GM18517 (cell line): ENCODE results near the gene CD63.

Experiments used
- ATAC-seq: cut with Tn5 transposase; IDR thresholded peaks from one replicate; pipeline ENCODE4 v1.9.1; 2021; ENCODE audit warnings: mild to moderate bottlenecking, moderate library complexity; ENCODE audit not compliant: unreplicated experiment

Gene CD63

DNA sequence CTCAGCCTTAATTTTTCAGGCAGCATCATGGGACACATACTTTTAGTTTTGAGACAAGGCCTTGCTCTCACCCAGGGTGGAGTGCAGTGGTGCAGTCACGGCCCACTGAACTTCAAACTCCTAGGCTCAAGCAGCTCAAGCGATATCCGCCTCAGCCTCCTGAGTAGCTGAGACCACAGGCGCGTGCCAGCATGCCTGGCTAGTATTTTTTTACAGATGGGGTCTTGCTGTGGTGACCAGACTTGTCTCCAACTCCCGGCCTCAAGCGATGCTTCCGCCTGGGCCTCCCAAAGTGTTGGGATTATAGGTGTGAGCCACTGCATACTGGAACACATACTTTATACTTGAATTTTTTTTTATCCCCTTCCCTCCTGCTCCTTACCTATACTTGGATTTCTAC is 5.9 kb downstream of the CD63 start:
- no peak for ATAC-seq

GRCh38 chr12:55721601-55722213 is 7.1 kb downstream of the CD63 start:
- no peak for ATAC-seq

- no peak for ATAC-seq
Observed at GRCh38 chr12:55720894-55721444, 7.8 kb downstream of the CD63 start.

- ATAC-seq, result no peak
Observed at GRCh38 chr12:55720071-55720564, 8.7 kb downstream of the CD63 start, which contains the start of gene RDH5. RDH5 (plus strand) TSS chr12:55720393; CDS start chr12:55721185, 792 bp downstream.

- ATAC-seq, result no peak
Observed at GRCh38 chr12:55719371-55719770, 9.4 kb downstream of the CD63 start.

DNA sequence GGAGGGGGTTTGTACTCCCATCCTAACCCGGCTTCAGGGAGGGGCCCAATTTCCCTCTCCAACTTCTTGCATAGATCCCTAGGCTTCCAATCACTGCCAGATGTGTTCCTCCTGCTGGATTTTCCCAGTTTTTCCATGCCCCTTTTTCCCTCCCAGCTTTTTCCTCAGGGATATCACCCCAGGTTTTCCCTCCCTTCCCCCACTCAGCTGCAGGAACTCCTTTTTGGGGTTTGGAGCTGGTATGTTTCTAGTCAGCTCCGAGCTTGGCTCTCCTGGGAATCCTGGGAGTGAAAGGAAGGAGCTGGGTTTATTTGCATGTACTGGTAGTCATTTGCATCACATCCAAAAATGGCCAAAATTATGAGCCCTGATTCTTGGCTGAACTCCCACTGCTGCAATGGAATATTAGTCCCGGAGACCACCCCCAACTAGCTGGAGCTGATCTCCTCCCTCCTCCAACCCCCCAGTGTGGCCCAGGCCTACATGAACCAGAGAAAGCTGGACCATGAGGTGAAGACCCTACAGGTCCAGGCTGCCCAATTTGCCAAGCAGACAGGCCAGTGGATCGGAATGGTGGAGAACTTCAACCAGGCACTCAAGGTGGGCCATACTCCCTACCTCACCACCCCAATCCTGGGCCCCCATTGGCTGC is 10.1 kb downstream of the CD63 start:
- no peak for ATAC-seq

DNA sequence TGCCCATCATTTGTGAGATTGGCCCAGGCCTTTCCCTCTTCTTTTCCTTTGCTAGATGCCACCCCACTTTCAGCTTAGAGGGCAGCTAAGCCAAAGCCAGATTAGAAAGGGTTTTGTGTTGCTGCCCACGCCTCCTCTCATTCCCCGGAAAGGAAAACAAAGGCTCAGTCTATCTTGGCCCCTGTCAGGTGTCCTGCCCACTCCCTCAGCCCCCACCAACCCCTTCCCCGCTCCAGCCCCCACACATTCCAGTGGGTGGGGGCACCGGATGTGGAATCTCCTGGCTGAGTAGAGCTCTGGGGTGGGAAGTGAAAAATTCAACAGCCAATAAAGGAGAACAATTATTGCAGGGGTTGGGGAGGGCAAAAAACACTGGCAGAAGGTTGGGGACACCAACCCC is 10.8 kb downstream of the CD63 start:
- ATAC-seq, result no peak

DNA sequence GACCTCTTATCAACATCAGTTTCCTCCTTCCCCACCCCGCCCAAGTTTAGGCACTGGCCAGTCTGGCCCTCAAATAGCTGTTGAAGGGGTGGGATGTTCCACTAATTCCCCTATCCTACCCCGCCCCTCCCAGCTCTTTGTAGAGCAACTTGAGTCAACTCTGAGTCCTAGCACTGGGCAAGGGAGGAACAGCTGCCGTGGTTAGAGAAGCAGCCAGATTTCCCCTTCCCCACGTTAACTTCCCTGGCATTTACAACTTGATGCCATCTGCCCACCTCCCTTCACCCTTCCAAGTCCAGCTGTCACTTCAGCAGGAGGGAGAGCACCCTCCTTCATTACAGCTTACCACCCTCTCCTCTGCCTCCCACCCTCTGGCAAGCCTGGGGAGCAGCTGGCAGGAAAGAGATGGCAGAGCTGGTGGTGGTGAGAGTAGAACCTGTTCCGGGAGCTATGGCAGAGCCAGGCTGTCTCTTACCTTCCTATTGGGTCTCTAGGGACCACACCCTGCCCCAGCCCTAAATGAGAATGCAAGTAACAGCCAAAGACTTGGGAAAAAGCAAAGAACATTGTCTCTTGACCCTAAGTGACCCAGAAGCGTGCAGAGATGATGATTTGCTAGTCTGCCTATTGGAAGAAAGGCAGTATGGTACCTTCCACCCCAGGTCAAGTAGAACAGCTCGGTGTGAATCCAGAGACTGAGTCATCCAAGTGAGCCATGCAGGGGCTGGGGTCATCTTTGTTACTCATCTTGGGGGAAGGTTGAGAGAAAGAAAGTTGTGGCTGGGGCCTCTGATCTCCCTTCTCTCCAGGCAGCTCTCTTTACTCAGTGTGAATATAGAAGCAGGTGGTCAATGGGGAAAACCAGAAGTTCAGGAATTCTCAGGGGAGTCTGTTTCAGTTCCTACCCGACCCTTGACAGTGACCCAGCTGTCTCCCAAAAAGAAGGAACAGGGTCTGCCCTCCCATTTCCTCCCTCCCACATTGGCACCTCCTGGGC is 11.5 kb downstream of the CD63 start:
- ATAC-seq, result no peak

GRCh38 chr12:55716582-55716957 is 12.2 kb downstream of the CD63 start:
- ATAC-seq, result peak; percentile 27

DNA sequence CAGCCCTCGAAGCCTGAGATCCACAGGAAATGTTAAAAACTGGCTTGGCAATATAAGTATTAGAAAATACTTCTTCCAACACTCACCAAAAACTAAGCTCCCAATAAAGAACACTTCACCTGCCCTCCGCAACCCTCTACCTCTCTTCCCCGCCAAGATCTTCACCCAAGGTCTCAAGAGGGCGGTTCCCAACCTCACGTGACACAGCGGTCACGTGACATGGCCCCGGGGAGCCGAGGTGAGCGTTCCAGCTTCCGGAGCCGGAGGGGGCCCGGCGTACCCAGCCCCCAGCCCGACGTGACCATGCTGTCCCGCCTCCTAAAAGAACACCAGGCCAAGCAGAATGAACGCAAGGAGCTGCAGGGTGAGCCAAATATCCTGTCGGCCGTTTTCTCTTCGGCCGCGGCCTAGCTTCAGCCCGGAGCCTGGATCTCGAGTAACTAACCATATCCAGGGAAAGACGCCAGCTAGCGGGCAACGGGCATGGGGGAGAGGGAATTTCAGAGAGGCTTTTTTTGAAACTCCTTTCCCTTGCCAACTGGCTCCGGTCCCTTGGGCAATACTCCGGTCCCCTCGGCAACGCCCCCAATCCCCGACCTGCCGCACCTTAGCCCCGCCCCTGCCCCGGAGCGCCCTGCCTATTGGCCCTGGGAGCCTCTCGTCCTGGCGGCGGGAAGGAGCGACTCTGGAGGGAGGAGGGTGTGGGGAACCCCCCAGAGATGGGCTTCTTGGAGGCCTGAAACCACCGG is 12.8 kb downstream of the CD63 start, which contains the start of gene BLOC1S1:
TSS of gene BLOC1S1 (plus strand) at position 214 of the 749 bp plus-strand sequence. CDS start at position 220, 6 bp downstream.
- peak; percentile 75 for ATAC-seq

DNA sequence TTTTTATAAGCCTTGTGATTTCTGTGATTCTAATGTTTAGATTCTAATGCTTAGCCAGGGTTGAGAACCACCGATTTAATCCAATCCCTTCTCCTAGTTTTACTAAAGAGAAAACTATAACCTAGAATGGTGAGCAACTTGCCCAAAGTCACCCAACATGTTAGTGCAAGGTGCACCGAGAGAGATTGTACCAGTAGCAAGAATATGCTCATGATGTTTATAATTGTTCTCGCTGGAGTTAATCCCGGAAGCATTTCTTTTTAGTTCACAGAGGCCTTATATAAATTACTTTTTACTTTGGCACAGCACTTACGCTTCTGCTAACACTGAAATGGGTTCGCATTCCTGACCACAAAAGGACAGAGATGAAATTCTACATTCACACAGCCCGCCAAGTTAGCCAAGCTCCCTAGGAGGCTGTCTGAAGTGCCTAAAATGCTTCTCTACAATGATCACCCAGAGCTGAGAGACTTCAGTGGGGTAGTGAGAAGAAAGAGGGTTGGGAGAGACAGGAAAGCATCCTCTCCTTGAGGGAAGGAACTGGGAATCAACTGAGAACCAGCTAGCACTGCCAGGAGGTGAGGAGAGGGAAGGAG is 13.5 kb downstream of the CD63 start:
- ATAC-seq, result no peak

DNA sequence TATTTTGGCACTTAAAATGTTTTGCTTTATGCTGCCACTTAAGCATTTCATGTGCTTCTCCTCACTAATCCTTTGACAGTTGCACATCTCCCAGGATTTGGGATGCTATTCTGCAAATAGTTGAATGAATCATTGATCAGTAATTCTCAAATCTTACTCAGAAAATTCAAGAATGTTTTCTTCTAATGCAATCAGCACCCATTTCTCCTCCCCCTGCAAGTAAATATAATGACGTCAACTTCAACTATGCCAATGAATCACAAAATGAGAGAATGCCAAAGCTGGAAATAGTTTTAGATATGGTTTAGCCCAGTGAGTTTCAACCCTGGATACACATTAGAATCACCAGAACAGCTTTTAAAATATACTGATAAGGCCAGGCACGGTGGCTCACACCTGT is 15.1 kb downstream of the CD63 start:
- no peak for ATAC-seq

DNA sequence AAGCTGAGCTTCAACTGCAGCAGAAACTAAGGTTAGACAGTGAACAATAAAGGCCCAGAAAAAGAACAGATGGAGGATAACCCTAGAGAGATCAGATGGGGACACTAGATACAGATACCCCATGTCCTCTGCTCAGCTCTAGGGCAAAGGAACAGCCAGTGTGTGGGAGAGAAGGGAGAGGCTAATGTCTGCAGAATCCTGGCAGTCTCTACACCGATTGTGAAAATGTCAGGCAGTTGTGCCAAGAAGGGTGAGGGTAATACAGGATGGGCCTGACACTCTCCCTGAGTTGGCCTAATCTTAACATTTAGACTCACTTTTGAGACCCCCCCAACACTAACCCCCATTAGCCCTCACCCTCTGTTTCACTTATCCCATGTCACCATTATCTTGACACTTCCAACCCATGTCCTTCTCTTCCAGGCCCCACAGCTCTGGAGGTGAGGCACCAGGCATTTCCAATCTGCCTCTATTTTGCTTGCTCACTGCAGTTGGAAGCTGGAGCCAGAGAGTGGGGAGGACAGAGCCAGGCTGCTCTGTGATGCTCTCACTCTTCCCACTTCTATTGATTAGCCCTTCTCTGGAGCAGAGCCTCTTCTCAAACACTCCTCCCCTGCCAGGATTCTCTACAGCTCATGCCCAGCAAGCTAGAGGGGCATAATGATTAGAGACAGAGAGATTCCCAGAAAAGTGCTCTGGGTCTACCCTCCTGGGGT is 16.0 kb downstream of the CD63 start:
- ATAC-seq, result no peak

DNA sequence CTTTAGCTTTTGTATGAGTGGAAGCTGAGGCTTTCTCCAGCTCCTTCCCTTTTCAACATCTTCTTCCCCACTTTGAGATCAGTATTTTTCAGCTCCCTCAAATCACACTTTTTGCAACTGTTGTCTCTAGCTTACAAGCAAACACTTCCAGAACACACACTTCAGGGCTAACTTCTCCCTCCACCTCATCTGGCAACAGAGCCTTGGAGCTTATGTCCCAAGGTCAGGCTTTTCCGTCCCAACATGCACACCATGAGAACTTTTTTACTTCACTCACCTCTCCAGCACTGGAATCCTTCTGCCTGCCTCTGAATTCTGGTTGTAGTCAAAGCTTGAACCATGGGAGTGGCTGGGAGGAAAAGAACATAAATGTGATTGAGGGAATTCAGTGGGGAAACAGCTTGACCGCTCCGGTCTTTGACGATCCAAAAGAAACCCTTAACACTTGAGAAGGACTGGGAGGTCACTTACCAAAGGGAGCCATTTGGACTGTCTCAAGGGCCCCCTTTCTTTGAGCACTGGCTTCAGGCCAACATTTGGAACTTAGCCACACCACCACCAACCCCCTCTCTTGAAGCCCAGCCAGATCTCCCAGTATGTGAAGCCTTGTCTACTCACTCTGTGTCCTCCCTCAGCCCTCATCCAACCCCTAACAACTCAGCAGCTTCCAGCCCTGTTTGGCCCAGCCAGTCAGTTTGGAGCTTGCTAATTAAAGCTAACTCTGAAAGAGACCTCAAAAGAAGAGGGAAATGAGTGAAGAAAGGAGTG is 16.8 kb downstream of the CD63 start:
- ATAC-seq, result no peak

DNA sequence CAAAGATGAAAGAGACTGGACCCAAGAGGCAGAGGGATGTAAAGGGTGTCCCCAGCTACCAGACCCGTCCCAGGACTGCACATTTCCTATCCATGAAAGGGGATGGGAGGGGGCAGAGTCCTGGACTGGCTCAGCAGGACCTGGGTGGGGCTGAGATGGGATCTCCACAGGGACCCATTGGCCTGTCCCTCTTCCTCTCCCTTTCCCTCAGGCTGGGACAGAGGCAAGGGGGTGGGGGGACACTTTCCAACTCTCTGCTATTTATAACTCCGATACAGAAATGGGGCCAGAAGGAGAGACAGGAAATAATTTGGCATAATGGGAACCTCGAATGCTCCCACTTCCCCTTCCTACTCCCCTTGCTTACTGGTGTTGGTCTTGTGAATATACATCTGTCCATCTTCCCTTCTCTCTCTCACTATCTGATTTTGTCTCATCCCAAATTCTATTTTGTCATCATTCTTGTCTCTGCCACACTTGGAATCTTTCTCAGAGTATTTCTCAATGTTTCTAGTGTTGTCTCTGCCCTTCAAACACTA is 20.0 kb downstream of the CD63 start:
- ATAC-seq, result no peak

DNA sequence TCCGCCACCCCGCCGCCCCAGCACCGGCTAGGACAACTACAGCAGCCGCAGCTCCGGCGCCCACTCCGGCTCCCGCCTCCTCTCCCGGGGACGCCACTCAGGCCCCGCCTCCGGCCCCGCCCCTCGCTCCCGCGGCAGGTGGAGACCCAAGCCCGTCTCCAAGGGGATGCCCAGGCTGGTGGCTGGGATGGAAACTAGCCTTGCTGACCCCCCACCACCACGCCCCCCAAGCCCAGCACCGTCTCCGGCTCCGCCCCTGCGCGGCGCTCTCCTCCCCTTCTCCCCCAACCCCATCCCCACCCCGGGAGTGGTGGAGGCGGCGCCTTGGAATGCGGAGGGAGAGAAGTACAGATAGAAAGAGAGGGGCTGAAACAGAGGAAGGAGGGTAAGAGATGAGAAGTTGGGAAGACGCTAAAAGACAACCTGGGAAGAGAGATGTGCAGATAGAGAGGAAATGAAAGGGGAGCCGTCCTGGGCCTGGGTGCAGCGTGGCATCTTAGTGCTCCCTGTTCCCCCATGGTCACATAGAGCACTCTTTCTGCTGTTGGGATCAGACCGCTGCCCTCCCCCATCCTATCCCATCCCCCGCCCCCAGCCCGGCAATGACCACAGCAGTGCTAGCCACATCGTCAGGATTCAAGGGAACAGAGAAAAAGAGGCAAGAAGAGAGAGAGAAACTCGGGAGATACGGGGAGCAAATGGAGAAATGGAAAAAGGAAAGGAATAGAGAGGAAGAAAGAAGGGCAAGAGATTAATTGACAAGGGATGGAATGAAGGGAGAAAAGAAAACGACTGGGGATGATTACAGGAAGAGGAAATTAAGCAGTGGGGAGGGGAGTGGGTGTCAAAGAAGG is 20.7 kb downstream of the CD63 start, which contains the start of gene ITGA7:
TSS of gene ITGA7 (minus strand) at position 64 of the 854 bp plus-strand sequence. CDS start 222 bp downstream, outside the sequence.
- ATAC-seq, result no peak

DNA sequence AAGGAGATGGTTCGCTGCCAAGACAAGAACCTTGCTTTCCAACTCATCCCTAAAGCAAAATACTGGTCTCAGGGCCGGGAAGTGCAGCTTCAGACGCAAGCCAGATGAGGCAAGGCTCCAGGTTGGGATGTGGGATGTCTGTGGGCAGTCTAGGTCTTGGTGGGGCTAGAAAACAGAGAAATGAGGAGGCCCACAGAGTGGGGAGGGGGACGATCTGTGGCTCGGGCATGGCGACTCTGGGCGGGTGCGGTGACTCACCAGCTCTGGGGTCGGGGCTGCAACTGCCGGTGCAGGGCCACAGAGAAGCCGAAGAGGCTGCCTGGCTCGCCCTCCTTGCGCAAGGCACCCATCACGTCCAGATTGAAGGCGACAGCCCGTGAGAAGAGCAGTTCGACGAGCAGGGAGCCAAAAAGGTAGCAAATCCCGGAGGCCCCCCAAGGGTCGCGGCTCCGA is 21.6 kb downstream of the CD63 start:
- no peak for ATAC-seq
